GM12875 (cell line): ENCODE data around the gene GSTM2.
"Not testable (repeated sequence)": the region's sequence is repeated elsewhere in the genome, so short reads cannot be mapped to it uniquely, and the experiment has no call there.

ENCODE experiments used
- H3K4me3 ChIP-seq: one replicate; pipeline ENCODE4 v1.5.1; 2011; ENCODE audit warnings: low read depth, low read length, control low read depth
- CTCF ChIP-seq: IDR thresholded peaks from 2 replicates; pipeline ENCODE4 v1.5.1; 2011; ENCODE audit warnings: low read depth, mild to moderate bottlenecking, control low read depth, inconsistent platforms, low read length, moderate library complexity, borderline replicate concordance; ENCODE audit not compliant: insufficient read depth

GSTM2 gene

GRCh38 chr1:109705411-109705810 lies 37.6 kb downstream of the GSTM2 start:
- no peak overlapping the region for H3K4me3 ChIP-seq
- TF ChIP-seq CTCF: no peak

GRCh38 chr1:109708949-109709348 lies 41.1 kb downstream of the GSTM2 start:
- H3K4me3 ChIP-seq: not testable (repeated sequence)

GRCh38 chr1:109709822-109710221 lies 42.0 kb downstream of the GSTM2 start:
- H3K4me3 ChIP-seq: not testable (repeated sequence)

GRCh38 chr1:109711593-109712320 lies 43.9 kb downstream of the GSTM2 start, which contains the start of gene GSTM5:
Gene GSTM5 (plus strand): TSS chr1:109712251. CDS start chr1:109712313, 62 bp downstream.
- H3K4me3 ChIP-seq: not testable (repeated sequence)

GRCh38 chr1:109712321-109712864 lies 44.5 kb downstream of the GSTM2 start:
- TF ChIP-seq CTCF: no peak
- H3K4me3 ChIP-seq: no peak overlapping the region

GRCh38 chr1:109713636-109714035 lies 45.8 kb downstream of the GSTM2 start:
- TF ChIP-seq CTCF: no peak
- no peak overlapping the region for H3K4me3 ChIP-seq

- H3K4me3 ChIP-seq: no peak overlapping the region
- TF ChIP-seq CTCF: no peak
Measured at GRCh38 chr1:109714661-109715372, 47.0 kb downstream of the GSTM2 start.

GRCh38 chr1:109716121-109716520 lies 48.3 kb downstream of the GSTM2 start:
- no peak overlapping the region for H3K4me3 ChIP-seq
- TF ChIP-seq CTCF: no peak
